Ishikawa (cell line): ENCODE data around the gene TNRC6B.

Experiments
- CEBPB ChIP-seq: IDR thresholded peaks from 2 replicates; pipeline ENCODE4 v1.6.1; 2012
- CREB1 ChIP-seq: IDR thresholded peaks from 2 replicates; pipeline ENCODE4 v1.6.1; 2012; ENCODE audit warnings: low read depth
- EGR1 ChIP-seq: IDR thresholded peaks from 2 replicates; pipeline ENCODE4 v1.6.1; 2012
- EP300 ChIP-seq: IDR thresholded peaks from 2 replicates; pipeline ENCODE4 v1.6.1; 2012; ENCODE audit warnings: borderline replicate concordance
- FOXM1 ChIP-seq: IDR thresholded peaks from 2 replicates; pipeline ENCODE4 v1.6.1; 2012; ENCODE audit warnings: low read depth, borderline replicate concordance
- MAX ChIP-seq: IDR thresholded peaks from 2 replicates; pipeline ENCODE4 v1.6.1; 2012
- NFIC ChIP-seq: IDR thresholded peaks from 2 replicates; pipeline ENCODE4 v1.6.1; 2012
- RAD21 ChIP-seq: IDR thresholded peaks from 2 replicates; pipeline ENCODE4 v1.6.1; 2012; ENCODE audit warnings: low read depth
- TAF1 ChIP-seq: IDR thresholded peaks from 2 replicates; pipeline ENCODE4 v1.6.1; 2012; ENCODE audit warnings: low read depth, mild to moderate bottlenecking
- TCF12 ChIP-seq: IDR thresholded peaks from 2 replicates; pipeline ENCODE4 v1.6.1; 2012; ENCODE audit warnings: low read depth
- TEAD4 ChIP-seq: IDR thresholded peaks from 2 replicates; pipeline ENCODE4 v1.6.1; 2012
- USF1 ChIP-seq: IDR thresholded peaks from 2 replicates; pipeline ENCODE4 v1.6.1; 2012
- YY1 ChIP-seq: IDR thresholded peaks from 2 replicates; pipeline ENCODE4 v1.6.1; 2012; ENCODE audit warnings: low read depth
- ZBTB7A ChIP-seq: IDR thresholded peaks from 2 replicates; pipeline ENCODE4 v1.6.1; 2012; ENCODE audit warnings: low read depth
- TF ChIP-seq, protein P1 (sequence below): IDR thresholded peaks from 2 replicates; pipeline ENCODE4 v1.6.1; 2012; ENCODE audit warnings: low read depth, mild to moderate bottlenecking

Gene TNRC6B

DNA sequence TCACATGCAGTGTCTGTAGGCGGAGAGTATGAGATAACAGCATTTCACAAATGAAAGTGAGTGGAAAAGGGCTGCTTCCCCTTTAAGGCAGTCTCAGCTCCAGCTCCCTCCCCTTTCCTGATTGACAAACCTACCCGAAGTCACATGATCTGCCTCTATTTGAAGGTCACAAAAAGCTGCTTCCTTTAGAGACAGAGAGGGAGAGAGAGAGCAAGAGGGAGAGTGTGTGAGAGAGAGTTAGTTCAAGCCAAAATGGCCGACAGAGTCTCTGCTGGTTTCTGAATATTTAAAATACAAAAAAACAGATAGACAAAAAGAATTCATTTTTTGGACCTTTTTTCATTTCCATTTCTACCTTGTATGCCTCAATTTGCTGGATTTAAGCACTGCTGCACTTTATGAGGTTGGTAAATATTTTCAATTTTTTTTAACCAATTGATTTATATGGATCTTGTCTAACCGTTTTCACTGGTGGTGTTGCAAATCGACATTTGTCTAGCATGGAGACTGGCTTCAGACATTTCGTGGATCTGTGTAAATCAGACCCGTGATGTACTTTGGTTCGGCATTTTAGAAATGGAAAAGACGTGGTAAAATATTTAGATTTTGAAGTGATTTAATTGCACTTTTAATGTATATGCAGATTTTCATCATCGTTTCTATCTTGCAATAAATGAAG is at the start of gene TNRC6B:
TSS of gene TNRC6B (plus strand) at position 188 of the 679 bp plus-strand sequence. CDS start at position 399, 211 bp downstream.
- TF ChIP-seq EP300, result no peak
- TF ChIP-seq, protein P1, sequence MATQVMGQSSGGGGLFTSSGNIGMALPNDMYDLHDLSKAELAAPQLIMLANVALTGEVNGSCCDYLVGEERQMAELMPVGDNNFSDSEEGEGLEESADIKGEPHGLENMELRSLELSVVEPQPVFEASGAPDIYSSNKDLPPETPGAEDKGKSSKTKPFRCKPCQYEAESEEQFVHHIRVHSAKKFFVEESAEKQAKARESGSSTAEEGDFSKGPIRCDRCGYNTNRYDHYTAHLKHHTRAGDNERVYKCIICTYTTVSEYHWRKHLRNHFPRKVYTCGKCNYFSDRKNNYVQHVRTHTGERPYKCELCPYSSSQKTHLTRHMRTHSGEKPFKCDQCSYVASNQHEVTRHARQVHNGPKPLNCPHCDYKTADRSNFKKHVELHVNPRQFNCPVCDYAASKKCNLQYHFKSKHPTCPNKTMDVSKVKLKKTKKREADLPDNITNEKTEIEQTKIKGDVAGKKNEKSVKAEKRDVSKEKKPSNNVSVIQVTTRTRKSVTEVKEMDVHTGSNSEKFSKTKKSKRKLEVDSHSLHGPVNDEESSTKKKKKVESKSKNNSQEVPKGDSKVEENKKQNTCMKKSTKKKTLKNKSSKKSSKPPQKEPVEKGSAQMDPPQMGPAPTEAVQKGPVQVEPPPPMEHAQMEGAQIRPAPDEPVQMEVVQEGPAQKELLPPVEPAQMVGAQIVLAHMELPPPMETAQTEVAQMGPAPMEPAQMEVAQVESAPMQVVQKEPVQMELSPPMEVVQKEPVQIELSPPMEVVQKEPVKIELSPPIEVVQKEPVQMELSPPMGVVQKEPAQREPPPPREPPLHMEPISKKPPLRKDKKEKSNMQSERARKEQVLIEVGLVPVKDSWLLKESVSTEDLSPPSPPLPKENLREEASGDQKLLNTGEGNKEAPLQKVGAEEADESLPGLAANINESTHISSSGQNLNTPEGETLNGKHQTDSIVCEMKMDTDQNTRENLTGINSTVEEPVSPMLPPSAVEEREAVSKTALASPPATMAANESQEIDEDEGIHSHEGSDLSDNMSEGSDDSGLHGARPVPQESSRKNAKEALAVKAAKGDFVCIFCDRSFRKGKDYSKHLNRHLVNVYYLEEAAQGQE, result no peak
- TF ChIP-seq RAD21, result no peak; the same call in 1 of the 2 replicates
- peak; percentile 88 for TF ChIP-seq TAF1
- no peak for TF ChIP-seq EGR1
- no peak; the same call in none of the 2 replicates for TF ChIP-seq MAX
- no peak for TF ChIP-seq NFIC
- TF ChIP-seq CREB1, result no peak
- no peak; the same call in 1 of the 2 replicates for TF ChIP-seq CEBPB
- peak; percentile 52; the same call in 1 of the 2 replicates for TF ChIP-seq FOXM1
- TF ChIP-seq TCF12, result no peak
- TF ChIP-seq YY1, result peak; percentile 94
- TF ChIP-seq ZBTB7A, result no peak
- TF ChIP-seq USF1, result peak; percentile 95
- TF ChIP-seq TEAD4, result peak; percentile 49; the same call in 1 of the 2 replicates

- TF ChIP-seq, protein P1, result no peak
- no peak for TF ChIP-seq MAX
- no peak for TF ChIP-seq TEAD4
- no peak for TF ChIP-seq EP300
- no peak for TF ChIP-seq RAD21
- TF ChIP-seq USF1, result no peak
- TF ChIP-seq EGR1, result no peak
- no peak for TF ChIP-seq TCF12
- no peak for TF ChIP-seq CREB1
- TF ChIP-seq FOXM1, result no peak
- TF ChIP-seq CEBPB, result no peak
- no peak for TF ChIP-seq TAF1
These were observed 48.7 kb upstream of the TNRC6B start for GRCh38 chr22:40128989-40129388.

GRCh38 chr22:40137132-40137531 is 40.6 kb upstream of the TNRC6B start:
- TF ChIP-seq YY1 (no peak), USF1 (no peak), ZBTB7A (no peak), TAF1 (no peak), MAX (no peak), CEBPB (no peak), NFIC (no peak)
- TF ChIP-seq, protein P1, result no peak

DNA sequence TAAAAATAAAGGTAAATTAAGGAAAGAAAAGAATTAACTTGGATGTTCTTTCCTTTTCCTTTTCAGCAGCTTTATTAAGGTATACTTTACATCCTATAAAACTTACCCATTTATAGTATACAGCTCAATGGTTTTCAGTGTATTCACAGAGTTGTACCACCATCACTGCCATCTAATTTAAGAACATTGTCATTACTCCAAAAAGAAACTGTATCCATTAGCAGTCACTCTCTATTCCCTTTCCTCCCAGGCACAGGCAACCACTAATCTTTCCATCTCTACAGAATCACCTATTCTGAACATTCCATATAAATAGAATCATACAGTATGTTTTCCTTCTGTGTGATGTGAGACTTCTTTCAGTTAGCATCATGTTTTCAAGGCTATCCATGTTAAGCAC is 38.9 kb upstream of the TNRC6B start:
- TF ChIP-seq NFIC, result no peak
- TF ChIP-seq ZBTB7A, result no peak
- no peak for TF ChIP-seq TCF12
- no peak for TF ChIP-seq YY1
- no peak for TF ChIP-seq CREB1
- TF ChIP-seq FOXM1, result no peak
- no peak for TF ChIP-seq EGR1
- TF ChIP-seq EP300, result no peak
- TF ChIP-seq TAF1, result no peak
- no peak for TF ChIP-seq TEAD4
- TF ChIP-seq USF1, result no peak
- no peak for TF ChIP-seq CEBPB
- TF ChIP-seq, protein P1, result no peak
